ENCODE data around the gene GULP1.

DNA sequence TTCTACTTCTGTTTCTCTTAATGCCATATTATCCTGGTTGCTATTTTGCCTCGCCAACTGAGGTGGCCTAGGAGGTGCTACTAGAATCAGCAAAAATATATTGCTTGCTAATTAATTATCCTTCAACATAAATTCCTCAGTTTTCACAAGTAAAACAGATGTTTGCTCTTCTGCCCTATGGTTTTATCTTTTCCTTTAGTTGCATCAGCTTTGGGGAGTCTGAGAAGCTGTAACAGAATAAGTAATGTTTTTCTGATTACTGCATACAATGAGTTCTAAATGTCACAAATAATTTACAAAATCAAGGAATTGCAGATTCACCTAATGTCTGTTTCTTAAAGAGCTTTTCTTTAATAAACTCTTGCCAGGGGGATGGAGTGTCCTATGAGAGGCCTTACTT lies 36.7 kb downstream of the GULP1 start:
- no peak for TF ChIP-seq NFYB (CRISPR knock-in tag; conservative IDR thresholded peaks at IDR 0.05; ENCODE audit: low read depth)
- TF ChIP-seq, protein P1, sequence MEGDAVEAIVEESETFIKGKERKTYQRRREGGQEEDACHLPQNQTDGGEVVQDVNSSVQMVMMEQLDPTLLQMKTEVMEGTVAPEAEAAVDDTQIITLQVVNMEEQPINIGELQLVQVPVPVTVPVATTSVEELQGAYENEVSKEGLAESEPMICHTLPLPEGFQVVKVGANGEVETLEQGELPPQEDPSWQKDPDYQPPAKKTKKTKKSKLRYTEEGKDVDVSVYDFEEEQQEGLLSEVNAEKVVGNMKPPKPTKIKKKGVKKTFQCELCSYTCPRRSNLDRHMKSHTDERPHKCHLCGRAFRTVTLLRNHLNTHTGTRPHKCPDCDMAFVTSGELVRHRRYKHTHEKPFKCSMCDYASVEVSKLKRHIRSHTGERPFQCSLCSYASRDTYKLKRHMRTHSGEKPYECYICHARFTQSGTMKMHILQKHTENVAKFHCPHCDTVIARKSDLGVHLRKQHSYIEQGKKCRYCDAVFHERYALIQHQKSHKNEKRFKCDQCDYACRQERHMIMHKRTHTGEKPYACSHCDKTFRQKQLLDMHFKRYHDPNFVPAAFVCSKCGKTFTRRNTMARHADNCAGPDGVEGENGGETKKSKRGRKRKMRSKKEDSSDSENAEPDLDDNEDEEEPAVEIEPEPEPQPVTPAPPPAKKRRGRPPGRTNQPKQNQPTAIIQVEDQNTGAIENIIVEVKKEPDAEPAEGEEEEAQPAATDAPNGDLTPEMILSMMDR (IDR thresholded peaks at IDR 0.05), result no peak
- TF ChIP-seq FOXK1 (CRISPR knock-in tag; IDR thresholded peaks at IDR 0.05), result no peak
- TF ChIP-seq, protein P2, sequence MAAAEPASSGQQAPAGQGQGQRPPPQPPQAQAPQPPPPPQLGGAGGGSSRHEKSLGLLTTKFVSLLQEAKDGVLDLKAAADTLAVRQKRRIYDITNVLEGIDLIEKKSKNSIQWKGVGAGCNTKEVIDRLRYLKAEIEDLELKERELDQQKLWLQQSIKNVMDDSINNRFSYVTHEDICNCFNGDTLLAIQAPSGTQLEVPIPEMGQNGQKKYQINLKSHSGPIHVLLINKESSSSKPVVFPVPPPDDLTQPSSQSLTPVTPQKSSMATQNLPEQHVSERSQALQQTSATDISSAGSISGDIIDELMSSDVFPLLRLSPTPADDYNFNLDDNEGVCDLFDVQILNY (CRISPR knock-in tag; IDR thresholded peaks at IDR 0.05), result no peak
- TF ChIP-seq, protein P3, sequence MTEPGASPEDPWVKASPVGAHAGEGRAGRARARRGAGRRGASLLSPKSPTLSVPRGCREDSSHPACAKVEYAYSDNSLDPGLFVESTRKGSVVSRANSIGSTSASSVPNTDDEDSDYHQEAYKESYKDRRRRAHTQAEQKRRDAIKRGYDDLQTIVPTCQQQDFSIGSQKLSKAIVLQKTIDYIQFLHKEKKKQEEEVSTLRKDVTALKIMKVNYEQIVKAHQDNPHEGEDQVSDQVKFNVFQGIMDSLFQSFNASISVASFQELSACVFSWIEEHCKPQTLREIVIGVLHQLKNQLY (CRISPR knock-in tag; IDR thresholded peaks at IDR 0.05), result no peak
- TF ChIP-seq JUN (CRISPR knock-in tag; IDR thresholded peaks at IDR 0.05), result no peak
- no peak for TF ChIP-seq ZNF121 (CRISPR knock-in tag; IDR thresholded peaks at IDR 0.05)
- no peak for TF ChIP-seq SMAD4 (CRISPR knock-in tag; IDR thresholded peaks at IDR 0.05)
- TF ChIP-seq CREB1 (CRISPR knock-in tag; IDR thresholded peaks at IDR 0.05), result no peak
- TF ChIP-seq, protein P4, sequence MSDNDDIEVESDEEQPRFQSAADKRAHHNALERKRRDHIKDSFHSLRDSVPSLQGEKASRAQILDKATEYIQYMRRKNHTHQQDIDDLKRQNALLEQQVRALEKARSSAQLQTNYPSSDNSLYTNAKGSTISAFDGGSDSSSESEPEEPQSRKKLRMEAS (CRISPR knock-in tag; IDR thresholded peaks at IDR 0.05), result no peak
- TF ChIP-seq, protein P5, sequence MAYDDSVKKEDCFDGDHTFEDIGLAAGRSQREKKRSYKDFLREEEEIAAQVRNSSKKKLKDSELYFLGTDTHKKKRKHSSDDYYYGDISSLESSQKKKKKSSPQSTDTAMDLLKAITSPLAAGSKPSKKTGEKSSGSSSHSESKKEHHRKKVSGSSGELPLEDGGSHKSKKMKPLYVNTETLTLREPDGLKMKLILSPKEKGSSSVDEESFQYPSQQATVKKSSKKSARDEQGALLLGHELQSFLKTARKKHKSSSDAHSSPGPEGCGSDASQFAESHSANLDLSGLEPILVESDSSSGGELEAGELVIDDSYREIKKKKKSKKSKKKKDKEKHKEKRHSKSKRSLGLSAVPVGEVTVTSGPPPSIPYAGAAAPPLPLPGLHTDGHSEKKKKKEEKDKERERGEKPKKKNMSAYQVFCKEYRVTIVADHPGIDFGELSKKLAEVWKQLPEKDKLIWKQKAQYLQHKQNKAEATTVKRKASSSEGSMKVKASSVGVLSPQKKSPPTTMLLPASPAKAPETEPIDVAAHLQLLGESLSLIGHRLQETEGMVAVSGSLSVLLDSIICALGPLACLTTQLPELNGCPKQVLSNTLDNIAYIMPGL (CRISPR knock-in tag; IDR thresholded peaks at IDR 0.05), result no peak
- TF ChIP-seq, protein P6, sequence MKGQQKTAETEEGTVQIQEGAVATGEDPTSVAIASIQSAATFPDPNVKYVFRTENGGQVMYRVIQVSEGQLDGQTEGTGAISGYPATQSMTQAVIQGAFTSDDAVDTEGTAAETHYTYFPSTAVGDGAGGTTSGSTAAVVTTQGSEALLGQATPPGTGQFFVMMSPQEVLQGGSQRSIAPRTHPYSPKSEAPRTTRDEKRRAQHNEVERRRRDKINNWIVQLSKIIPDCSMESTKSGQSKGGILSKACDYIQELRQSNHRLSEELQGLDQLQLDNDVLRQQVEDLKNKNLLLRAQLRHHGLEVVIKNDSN (CRISPR knock-in tag; IDR thresholded peaks at IDR 0.05), result no peak

All from WTC11 (cell line).